ENCODE measurements around the gene DICER1. TPM values are rescaled to one million over a fixed set of nuclear protein-coding genes. Genes with fewer than 3 reads are reported as not detected.

Gene DICER1
- total RNA-seq, 2 donors from 2014 or later, result 49.3 to 53.7 TPM

- Histone ChIP-seq H3K9me3 (no peaks in the 10 kb centered on the region), H3K36me3 (no peaks in the 10 kb centered on the region), H3K27me3 (no peaks in the 10 kb centered on the region), H3K27ac (peak overlapping the region; percentile 20), H3K4me1 (no peaks in the 10 kb centered on the region), H3K4me3 (no peak overlapping the region), H3K9ac (ENCODE audit: low read depth in 2 of 2, low read length in 2 of 2) (no peak overlapping the region)
- intact Hi-C loops (cut with DNase I), result no loop called here
- TF ChIP-seq, protein P1, sequence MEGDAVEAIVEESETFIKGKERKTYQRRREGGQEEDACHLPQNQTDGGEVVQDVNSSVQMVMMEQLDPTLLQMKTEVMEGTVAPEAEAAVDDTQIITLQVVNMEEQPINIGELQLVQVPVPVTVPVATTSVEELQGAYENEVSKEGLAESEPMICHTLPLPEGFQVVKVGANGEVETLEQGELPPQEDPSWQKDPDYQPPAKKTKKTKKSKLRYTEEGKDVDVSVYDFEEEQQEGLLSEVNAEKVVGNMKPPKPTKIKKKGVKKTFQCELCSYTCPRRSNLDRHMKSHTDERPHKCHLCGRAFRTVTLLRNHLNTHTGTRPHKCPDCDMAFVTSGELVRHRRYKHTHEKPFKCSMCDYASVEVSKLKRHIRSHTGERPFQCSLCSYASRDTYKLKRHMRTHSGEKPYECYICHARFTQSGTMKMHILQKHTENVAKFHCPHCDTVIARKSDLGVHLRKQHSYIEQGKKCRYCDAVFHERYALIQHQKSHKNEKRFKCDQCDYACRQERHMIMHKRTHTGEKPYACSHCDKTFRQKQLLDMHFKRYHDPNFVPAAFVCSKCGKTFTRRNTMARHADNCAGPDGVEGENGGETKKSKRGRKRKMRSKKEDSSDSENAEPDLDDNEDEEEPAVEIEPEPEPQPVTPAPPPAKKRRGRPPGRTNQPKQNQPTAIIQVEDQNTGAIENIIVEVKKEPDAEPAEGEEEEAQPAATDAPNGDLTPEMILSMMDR (IDR thresholded peaks at IDR 0.05), result no peak
- no peak for DNase-seq
These were observed 22.9 kb downstream of the DICER1 start for GRCh38 chr14:95134304-95134933.

GRCh38 chr14:95133282-95133681, 24.0 kb downstream of the DICER1 start:
- no peak overlapping the region for H3K9ac ChIP-seq (ENCODE audit: low read depth in 2 of 2, low read length in 2 of 2)
- no peak for DNase-seq
- no peaks in the 10 kb centered on the region for H3K27me3 ChIP-seq
- TF ChIP-seq, protein P1 (IDR thresholded peaks at IDR 0.05), result no peak
- H3K36me3 ChIP-seq, result no peaks in the 10 kb centered on the region
- H3K4me3 ChIP-seq, result no peak overlapping the region
- H3K4me1 ChIP-seq, result no peaks in the 10 kb centered on the region
- no peak overlapping the region for H3K27ac ChIP-seq
- no peaks in the 10 kb centered on the region for H3K9me3 ChIP-seq
- intact Hi-C loops (cut with DNase I), result no loop called here

DNA sequence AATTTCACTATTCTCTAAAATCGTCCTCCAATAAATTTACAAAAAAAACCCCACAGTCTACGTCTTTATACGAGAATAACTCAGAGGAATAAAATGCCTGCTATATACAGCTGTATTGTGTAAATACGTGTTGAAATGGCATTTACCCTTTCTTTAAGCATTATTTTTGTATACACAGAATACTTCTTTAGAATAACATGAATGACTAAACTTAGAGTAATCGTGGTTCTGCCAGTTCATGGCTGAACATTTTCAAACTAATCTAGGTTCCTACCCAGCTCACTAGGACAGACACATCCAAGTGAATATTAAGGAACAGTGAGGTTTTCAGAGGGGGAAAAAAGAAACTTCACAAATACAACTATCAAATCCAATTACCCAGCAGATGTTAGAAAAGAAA, 24.6 kb downstream of the DICER1 start:
- no peaks in the 10 kb centered on the region for H3K4me1 ChIP-seq
- intact Hi-C loops (cut with DNase I), result no loop called here
- H3K36me3 ChIP-seq, result no peaks in the 10 kb centered on the region

GRCh38 chr14:95130549-95130948, 26.8 kb downstream of the DICER1 start:
- DNase-seq, result no peak
- TF ChIP-seq, protein P1 (IDR thresholded peaks at IDR 0.05), result no peak
- Histone ChIP-seq H3K27ac (no peak overlapping the region), H3K4me1 (no peaks in the 10 kb centered on the region), H3K27me3 (no peaks in the 10 kb centered on the region), H3K36me3 (no peaks in the 10 kb centered on the region), H3K9me3 (no peaks in the 10 kb centered on the region), H3K4me3 (no peak overlapping the region), H3K9ac (ENCODE audit: low read depth in 2 of 2, low read length in 2 of 2) (no peak overlapping the region)
- intact Hi-C loops (cut with DNase I), result no loop called here

More for the DNA sequence above, 24.6 kb downstream of the DICER1 start:
- Histone ChIP-seq H3K9ac (ENCODE audit: low read depth in 2 of 2, low read length in 2 of 2) (no peak overlapping the region), H3K27me3 (no peaks in the 10 kb centered on the region), H3K27ac (no peak overlapping the region), H3K9me3 (no peaks in the 10 kb centered on the region), H3K4me3 (no peak overlapping the region)
- TF ChIP-seq, protein P1 (IDR thresholded peaks at IDR 0.05), result no peak
- no peak for DNase-seq

DNA sequence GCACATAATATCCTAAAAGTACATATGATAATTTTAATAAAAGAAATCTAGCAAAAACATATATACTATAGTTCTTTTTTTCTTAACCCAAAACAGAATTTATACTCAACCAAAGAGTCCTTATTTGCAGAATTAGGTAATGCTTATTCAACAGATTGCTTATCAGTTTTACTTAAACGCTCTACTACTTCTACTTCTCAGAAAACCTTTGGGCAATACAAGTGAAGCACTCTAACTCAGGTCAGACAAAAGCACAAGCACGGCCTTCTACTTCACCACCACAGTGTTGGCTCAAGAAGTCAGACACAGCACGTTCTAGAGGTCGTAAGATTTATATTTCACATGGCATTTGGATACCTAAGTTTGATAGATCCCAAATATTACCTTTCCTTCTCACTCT, 29.2 kb downstream of the DICER1 start:
- TF ChIP-seq, protein P1 (IDR thresholded peaks at IDR 0.05), result no peak
- Histone ChIP-seq H3K27me3 (no peaks in the 10 kb centered on the region), H3K4me3 (no peak overlapping the region), H3K4me1 (no peaks in the 10 kb centered on the region), H3K36me3 (no peaks in the 10 kb centered on the region), H3K9me3 (no peaks in the 10 kb centered on the region), H3K27ac (no peak overlapping the region), H3K9ac (ENCODE audit: low read depth in 2 of 2, low read length in 2 of 2) (no peak overlapping the region)
- no peak for DNase-seq
- intact Hi-C loops (cut with DNase I), result no loop called here

All from colonic mucosa (tissue), 4 donors.